Right lobe of liver (tissue), 6 donors: ENCODE results near the gene ANKRD34B. TPM values are rescaled to one million over a fixed set of nuclear protein-coding genes. Genes with fewer than 3 reads are reported as not detected.

Experiments
- ATAC-seq, 4 donors: fragments of 200-7000 bp; cut with Tn5 transposase; one replicate each; pipeline ENCODE4 v1.9.1; 2020; ENCODE audit warnings: mild to moderate bottlenecking in 4 of 4, moderate library complexity in 4 of 4
- DNase-seq, 3 donors: peaks; one replicate each; pipeline ENCODE4 v3.0.0-alpha.2; 2020
- H3K27ac ChIP-seq, 3 donors: fragments of 200-600 bp; one replicate each; pipeline ENCODE4 v1.8.0; 2022
- H3K27me3 ChIP-seq, 2 donors: fragments of 200-600 bp; one replicate each; pipeline ENCODE4 v1.8.0; 2022
- H3K36me3 ChIP-seq, 4 donors: fragments of 200-600 bp; sonication (generic) in 1 of 4; one replicate each; pipeline versions ENCODE4 v1.5.1 to v1.8.0; 2017 to 2022; ENCODE audit warnings: control low read depth in 1 of 4
- H3K4me1 ChIP-seq, 4 donors: fragments of 200-600 bp; sonication (generic) in 1 of 4; one replicate each; pipeline versions ENCODE4 v1.5.1 to v1.8.0; 2017 to 2022; ENCODE audit warnings: control low read depth in 1 of 4
- H3K4me3 ChIP-seq, 3 donors: fragments of 200-600 bp; one replicate each; pipeline ENCODE4 v1.8.0; 2022
- H3K9me3 ChIP-seq, 4 donors: fragments of 200-600 bp; sonication (generic) in 1 of 4; one replicate each; pipeline versions ENCODE4 v1.5.1 to v1.8.0; 2017 to 2022; ENCODE audit warnings: control low read depth in 1 of 4
- CTCF ChIP-seq, 4 donors: fragments of 200-600 bp in 3 of 4; fragments of 450-650 bp in 1 of 4; IDR thresholded peaks; one replicate each; pipeline versions ENCODE4 v1.5.1 to v1.8.0; 2016 to 2022; ENCODE audit warnings: antibody characterized with exemption in 4 of 4, mild to moderate bottlenecking in 2 of 4
- POLR2A ChIP-seq: fragments of 450-650 bp; IDR thresholded peaks from one replicate; pipeline ENCODE4 v1.6.1; 2017; ENCODE audit warnings: antibody characterized with exemption, mild to moderate bottlenecking
- WGBS: methylation state at CpG from one replicate; pipeline ENCODE4 v1.1.6; 2018; ENCODE audit warnings: low coverage, low lambda C conversion rate; ENCODE audit not compliant: insufficient coverage; ENCODE audit errors: missing lambda C conversion rate; 5-methylcytosine and 5-hydroxymethylcytosine counted together
- intact Hi-C, 2 donors: fragments of 100-400 bp; cut with DNase I; formaldehyde crosslinking; loops; one replicate each; pipeline versions ENCODE4 v1.11.2 to v1.14.1; 2022
- small RNA-seq, 2 experiments: library from RNA; depleted of rRNA; stranded (forward); fragments of <200 nt; gene quantifications; one replicate each; pipeline ENCODE3, GENCODE V24; 2016
- total RNA-seq, 6 experiments: library from RNA; depleted of rRNA in 2 of 6; stranded (reverse); fragments of >200 nt in 2 of 6; fragmentation: NEBNext Ultra II Directional in 3 of 6; extraction: Animal tissue kit (Norgen Biotek cat#: 25700) in 3 of 6; gene quantifications; one replicate each; pipeline versions ENCODE4 v1.1.0 to v1.2.4, GENCODE V29; 2016 to 2023
- donor health status: DM: no; HTN: yes; CAD: no.
- donor health status: DM: no; HTN: no; CAD: no.
- donor health status: DM: no; HTN: no; CAD: no.
- donor health status: DM: no; HTN: yes; CAD: no.
- donor health status: DM: no; HTN: yes; CAD: no.

The ANKRD34B gene
- total RNA-seq, 6 experiments from 2014 or later: 0.07 TPM; not detected in 5

DNA sequence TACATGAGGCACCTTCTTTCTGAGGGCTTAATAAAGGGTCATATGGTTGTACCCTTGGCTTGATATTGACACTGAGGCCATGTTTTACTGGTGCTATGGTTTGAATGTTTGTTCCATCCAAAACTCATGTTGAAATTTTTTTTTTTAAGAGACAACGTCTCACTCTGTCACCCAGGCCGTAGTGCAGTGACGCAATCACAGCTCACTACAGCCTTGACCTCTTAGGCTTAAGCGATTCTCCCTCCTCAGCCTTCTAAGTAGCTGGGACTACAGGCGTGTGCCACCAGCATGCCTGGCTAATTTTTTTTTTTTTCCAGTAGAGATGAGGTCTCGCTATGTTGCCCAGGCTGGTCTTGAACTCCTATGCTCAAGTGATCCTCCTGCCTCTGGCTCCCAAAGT, 61.2 kb downstream of the ANKRD34B start:
- intact Hi-C loops: no loop called here
- WGBS: 71% methylated on average over 6 of the region's 6 CpGs

GRCh38 chr5:80507663-80508062, 62.4 kb downstream of the ANKRD34B start:
- intact Hi-C loops: no loop called here
- WGBS: 90% methylated on average over 2 of the region's 3 CpGs
- Histone ChIP-seq H3K36me3 (no peaks in the 10 kb centered on the region), H3K27me3 (no peaks in the 10 kb centered on the region), H3K4me1 (no peaks in the 10 kb centered on the region), H3K4me3 (no peak overlapping the region), H3K27ac (no peak overlapping the region), H3K9me3 (no peaks in the 10 kb centered on the region)
- no peak for DNase-seq
- no peak for TF ChIP-seq CTCF (IDR thresholded peaks at IDR 0.05)
- no peak for TF ChIP-seq POLR2A
- ATAC-seq: no peak

More for the DNA sequence above, 61.2 kb downstream of the ANKRD34B start:
- Histone ChIP-seq H3K36me3 (no peaks in the 10 kb centered on the region), H3K9me3 (no peaks in the 10 kb centered on the region), H3K27me3 (no peaks in the 10 kb centered on the region), H3K4me1 (no peaks in the 10 kb centered on the region), H3K4me3 (no peak overlapping the region), H3K27ac (no peak overlapping the region)
- DNase-seq (no peak), ATAC-seq (no peak)
- no peak for TF ChIP-seq POLR2A
- TF ChIP-seq CTCF (IDR thresholded peaks at IDR 0.05): no peak

Small RNA genes lying within 50 kb of the gene (small RNA-seq; reads per million reads assigned to genes)
- gene DBIP2: 0 reads per million in 2 experiments

Other genes starting within 250 kb of the ANKRD34B start
- gene ZFYVE16, start 162.2 kb downstream of the ANKRD34B start, total RNA-seq: 10 to 100 TPM in 5 of 6 experiments, 1 to 10 TPM in 1; 9.3 to 23.1 (median 14.0) TPM
- 1 to 10 TPM in 4 of 6 experiments, under 1 TPM in 2; 0.81 to 1.6 (median 1.3) TPM for gene FAM151B, start 82.2 kb downstream of the ANKRD34B start, total RNA-seq
- gene MSH3, start 84.4 kb upstream of the ANKRD34B start, total RNA-seq: 10 to 100 TPM in 4 of 6 experiments, 1 to 10 TPM in 2; 7.8 to 13.1 (median 10.8) TPM
- 10 to 100 TPM; 15.3 to 29.2 (median 22.2) TPM for gene DHFR, start 84.7 kb upstream of the ANKRD34B start, total RNA-seq